HCT116 (cell line): ENCODE data around the gene DNAJC5. TPM values are rescaled to one million over a fixed set of nuclear protein-coding genes. Genes with fewer than 3 reads are reported as not detected.

Experiments used
- ATAC-seq: fragments of 200-7000 bp; cut with Tn5 transposase; 2 replicates; pipeline ENCODE4 v1.9.1; 2020; ENCODE audit warnings: mild to moderate bottlenecking, moderate library complexity
- Bru-seq: library from RNA; stranded (reverse); fragments of 400-500 nt; gene quantifications from one replicate; lab custom pipeline; 2021; lab: Mats Ljungman, UMichigan
- BruChase-seq, 2 experiments: library from RNA; stranded (reverse); fragments of 400-500 nt; gene quantifications; one replicate each; lab custom pipeline; 2021; lab: Mats Ljungman, UMichigan
- BruUV-seq: library from RNA; stranded (reverse); fragments of 400-500 nt; replicated peaks from 2 replicates; lab custom pipeline; 2021; lab: Mats Ljungman, UMichigan
- CTCF ChIA-PET: fragments of 300-600 bp; sonication (Branson Sonifier 250); formaldehyde crosslinking; loops from one replicate; lab custom pipeline; 2021; ENCODE audit warnings: antibody characterized with exemption; lab: Charles Lee
- POLR2A ChIA-PET: fragments of 300-600, 350-600 bp; sonication (Branson Sonifier 250); formaldehyde crosslinking; loops from one replicate; lab custom pipeline; 2021; ENCODE audit warnings: antibody characterized with exemption; lab: Charles Lee
- RAD21 ChIA-PET, 2 experiments: fragments of 300-600 bp; sonication (Branson Sonifier 250); formaldehyde crosslinking; loops; one replicate each; lab custom pipeline; 2023; ENCODE audit warnings: low total read pairs in 2 of 2; ENCODE audit not compliant: uncharacterized antibody in 2 of 2, unreplicated experiment in 2 of 2, low non-redundant PET in 1 of 2; lab: Charles Lee
- DNase-seq: peaks from one replicate; pipeline ENCODE4 v3.0.0-alpha.2; 2010; ENCODE audit warnings: low read depth, low spot score
- H2AFZ ChIP-seq: fragments of 200-600 bp; shearing (Covaris generic), sonication (generic); 2 replicates; pipeline ENCODE4 v1.6.1; 2017; ENCODE audit warnings: low read depth, mixed run types, mixed read lengths, antibody characterized with exemption, low read length; ENCODE audit not compliant: poor library complexity, severe bottlenecking
- H3K27ac ChIP-seq: 2 replicates; pipeline ENCODE4 v1.5.1; 2012; ENCODE audit warnings: low read depth, low read length
- H3K27me3 ChIP-seq: fragments of 200-600 bp; sonication (generic); 2 replicates; pipeline ENCODE4 v1.6.1; 2016; ENCODE audit warnings: mixed run types, low read length, mixed read lengths; ENCODE audit not compliant: insufficient read depth
- H3K36me3 ChIP-seq, 2 experiments: fragments of 200-500 bp in 1 of 2; fragments of 200-600 bp in 1 of 2; sonication (Bioruptor generic) in 1 of 2; sonication (generic) in 1 of 2; 2 replicates each; pipeline versions ENCODE4 v1.5.1 to v1.6.1; 2014 to 2016; ENCODE audit warnings: low read length in 2 of 2, inconsistent platforms in 1 of 2, mixed read lengths in 1 of 2, mixed run types in 1 of 2; ENCODE audit not compliant: insufficient read depth in 2 of 2, control insufficient read depth in 1 of 2
- H3K4me1 ChIP-seq, 2 experiments: fragments of 200-600 bp in 1 of 2; sonication (generic) in 1 of 2; 2 replicates each; pipeline versions ENCODE4 v1.5.1 to v1.6.1; 2012 to 2017; ENCODE audit warnings: low read length in 2 of 2, inconsistent platforms in 1 of 2, mild to moderate bottlenecking in 1 of 2, mixed read lengths in 1 of 2, mixed run types in 1 of 2, moderate library complexity in 1 of 2; ENCODE audit not compliant: insufficient read depth in 2 of 2, control insufficient read depth in 1 of 2
- H3K4me2 ChIP-seq: fragments of 200-600 bp; sonication (generic); 2 replicates; pipeline ENCODE4 v1.6.1; 2017; ENCODE audit warnings: mixed run types, low read length, mixed read lengths
- H3K4me3 ChIP-seq, 2 experiments: fragments of 200-600 bp in 1 of 2; sonication (generic) in 1 of 2; replicated peaks in 1 of 2; 2 replicates each; pipeline ENCODE4 v1.5.1; 2011 to 2016; ENCODE audit warnings: low read length in 2 of 2, control low read depth in 1 of 2, low read depth in 1 of 2, mild to moderate bottlenecking in 1 of 2, mixed read lengths in 1 of 2, mixed run types in 1 of 2
- H3K79me2 ChIP-seq: fragments of 200-600 bp; sonication (generic); 2 replicates; pipeline ENCODE4 v1.6.1; 2017; ENCODE audit warnings: mild to moderate bottlenecking, mixed run types, low read length, moderate library complexity, mixed read lengths; ENCODE audit not compliant: insufficient read depth
- H3K9ac ChIP-seq: fragments of 200-600 bp; sonication (generic); 2 replicates; pipeline ENCODE4 v1.6.1; 2016; ENCODE audit warnings: low read length, mixed read lengths
- H3K9me2 ChIP-seq: fragments of 200-600 bp; sonication (generic), shearing (Covaris generic); 2 replicates; pipeline ENCODE4 v1.6.1; 2017; ENCODE audit warnings: mixed run types, mild to moderate bottlenecking, moderate library complexity; ENCODE audit not compliant: insufficient read depth
- H3K9me3 ChIP-seq, 2 experiments: fragments of 200-500 bp in 1 of 2; fragments of 200-600 bp in 1 of 2; sonication (Bioruptor generic) in 1 of 2; sonication (generic) in 1 of 2; 2 replicates each; pipeline ENCODE4 v1.6.1; 2014 to 2017; ENCODE audit warnings: low read length in 2 of 2, mixed read lengths in 2 of 2, inconsistent platforms in 1 of 2, low read depth in 1 of 2, mild to moderate bottlenecking in 1 of 2, mixed run types in 1 of 2, moderate library complexity in 1 of 2; ENCODE audit not compliant: control insufficient read depth in 1 of 2, insufficient read depth in 1 of 2
- H4K20me1 ChIP-seq: fragments of 200-600 bp; sonication (generic), shearing (Covaris generic); 2 replicates; pipeline ENCODE4 v1.6.1; 2017; ENCODE audit warnings: mixed run types, mild to moderate bottlenecking, moderate library complexity; ENCODE audit not compliant: insufficient read depth
- EGR1 ChIP-seq: IDR thresholded peaks from 2 replicates; pipeline ENCODE4 v1.6.1; 2012; ENCODE audit warnings: low read depth
- ELF1 ChIP-seq: IDR thresholded peaks from 2 replicates; pipeline ENCODE4 v1.6.1; 2012; ENCODE audit warnings: low read depth, borderline replicate concordance
- EZH2phosphoT487 ChIP-seq: fragments of 200-600 bp; IDR thresholded peaks from 2 replicates; pipeline ENCODE4 v1.6.1; 2018; ENCODE audit warnings: antibody characterized with exemption, borderline replicate concordance
- FOSL1 ChIP-seq: IDR thresholded peaks from 2 replicates; pipeline ENCODE4 v1.6.1; 2012; ENCODE audit warnings: low read depth
- POLR2AphosphoS5 ChIP-seq: IDR thresholded peaks from 2 replicates; pipeline ENCODE4 v1.6.1; 2011; ENCODE audit warnings: mild to moderate bottlenecking, low read depth, low read length, moderate library complexity
- RAD21 ChIP-seq: IDR thresholded peaks from 2 replicates; pipeline ENCODE4 v1.6.1; 2012; ENCODE audit warnings: low read depth, mild to moderate bottlenecking
- SP1 ChIP-seq: IDR thresholded peaks from 2 replicates; pipeline ENCODE4 v1.6.1; 2012; ENCODE audit warnings: low read depth
- SRF ChIP-seq: IDR thresholded peaks from 2 replicates; pipeline ENCODE4 v1.6.1; 2012; ENCODE audit warnings: low read depth
- YY1 ChIP-seq: IDR thresholded peaks from 2 replicates; pipeline ENCODE4 v1.6.1; 2011; ENCODE audit warnings: low read length, low read depth, moderate library complexity, mild to moderate bottlenecking; ENCODE audit not compliant: insufficient replicate concordance; ENCODE audit errors: extremely low read depth
- ZNF274 ChIP-seq: fragments of 200-500 bp; sonication (Bioruptor generic); IDR thresholded peaks from 2 replicates; pipeline ENCODE4 v1.6.1; 2014; ENCODE audit warnings: mild to moderate bottlenecking, low read depth, low read length, inconsistent platforms
- intact Hi-C: fragments of 100-400 bp; cut with micrococcal nuclease; formaldehyde crosslinking; loops from 2 replicates; pipeline ENCODE4 v1.10.0; 2022
- long read RNA-seq: library from polyadenylated mRNA; unstranded; transcript quantifications from one replicate; pipeline ENCODE4 v2.0.0, GENCODE V29; 2021; ENCODE audit not compliant: unreplicated experiment
- polyA plus RNA-seq: library from polyadenylated mRNA; unstranded; fragments of >200 nt; gene quantifications from 2 replicates; pipeline ENCODE4 v1.2.1, GENCODE V29; 2012; ENCODE audit warnings: missing spikeins
- total RNA-seq: library from RNA; stranded (reverse); gene quantifications from one replicate; pipeline ENCODE4 v1.2.1, GENCODE V29; 2021; ENCODE audit not compliant: unreplicated experiment
- TF ChIP-seq, protein P1 (sequence below): IDR thresholded peaks from 2 replicates; pipeline ENCODE4 v1.6.1; 2012
- TF ChIP-seq, protein P2 (sequence below): IDR thresholded peaks from 2 replicates; pipeline ENCODE4 v1.6.1; 2011; ENCODE audit warnings: mild to moderate bottlenecking, low read length, moderate library complexity; ENCODE audit not compliant: insufficient replicate concordance; ENCODE audit errors: extremely low read depth

The DNAJC5 gene
- total RNA-seq: 38.3 TPM
- 27.0 and 27.6 TPM in 2 replicates for polyA plus RNA-seq
- percentile 74 among the genes with signal in this experiment for Bru-seq, nascent RNA
- percentile 90 among the genes with signal in this experiment for BruChase-seq, experiment 1, labeled RNA remaining after a 6-hour chase
- BruChase-seq, experiment 2, labeled RNA remaining after a 2-hour chase: percentile 89 among the genes with signal in this experiment
- long read RNA-seq, full-length matches to known transcripts: 7 of 97 reads
- long read RNA-seq, partial matches to known transcripts: 21 of 97 reads
- long read RNA-seq, other reads (novel, unspliced or antisense): 69 of 97 reads

- ChIA-PET POLR2A (interaction anchor here (1.8 kb wide), 1 partner anchor 29 kb away, joined by 4 read pairs; the partner anchor contains the start of gene TPD52L2), RAD21 (no interaction called here), CTCF (interaction anchor here (1.0 kb wide), 1 partner anchor 30 kb away, joined by 3 read pairs; the partner anchor contains the start of gene TPD52L2)
- Histone ChIP-seq H3K79me2 (peaks cover 54% of the 10 kb centered on the region), H3K9me2 (no peaks in the 10 kb centered on the region), H4K20me1 (peaks cover 14% of the 10 kb centered on the region; the same call in 1 of the 2 replicates), H3K27ac (peak within 1 kb of the TSS; percentile 62), H3K36me3 (peaks cover 15 to 22% of the 10 kb centered on the region in 2 experiments; a peak in 3 of 4 replicates), H3K4me2 (peak within 1 kb of the TSS; percentile 97), H3K4me1 (peaks cover 11 to 30% of the 10 kb centered on the region in 2 experiments; a peak in 3 of 4 replicates), H3K9ac (peak within 1 kb of the TSS; percentile 84), H3K4me3 (peak within 1 kb of the TSS; percentile 74 to 86), H2AFZ (no peak within 1 kb of the TSS), H3K9me3 (no peaks in the 10 kb centered on the region), H3K27me3 (no peaks in the 10 kb centered on the region)
- BruUV-seq: no TSS peak
- intact Hi-C loops: no loop called here
- ATAC-seq (peak; percentile 93), DNase-seq (peak; percentile 85)
- no peak for TF ChIP-seq SRF
- TF ChIP-seq, protein P1, sequence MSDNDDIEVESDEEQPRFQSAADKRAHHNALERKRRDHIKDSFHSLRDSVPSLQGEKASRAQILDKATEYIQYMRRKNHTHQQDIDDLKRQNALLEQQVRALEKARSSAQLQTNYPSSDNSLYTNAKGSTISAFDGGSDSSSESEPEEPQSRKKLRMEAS: peak; percentile 82
- TF ChIP-seq EGR1: peak; percentile 90
- peak; percentile 55; the same call in 1 of the 2 replicates for TF ChIP-seq POLR2AphosphoS5
These were observed at the start of gene DNAJC5 for GRCh38 chr20:63894358-63895201. TSS of gene DNAJC5 (plus strand) at chr20:63895126. CDS start at chr20:63928346, 33,220 bp downstream.

DNA sequence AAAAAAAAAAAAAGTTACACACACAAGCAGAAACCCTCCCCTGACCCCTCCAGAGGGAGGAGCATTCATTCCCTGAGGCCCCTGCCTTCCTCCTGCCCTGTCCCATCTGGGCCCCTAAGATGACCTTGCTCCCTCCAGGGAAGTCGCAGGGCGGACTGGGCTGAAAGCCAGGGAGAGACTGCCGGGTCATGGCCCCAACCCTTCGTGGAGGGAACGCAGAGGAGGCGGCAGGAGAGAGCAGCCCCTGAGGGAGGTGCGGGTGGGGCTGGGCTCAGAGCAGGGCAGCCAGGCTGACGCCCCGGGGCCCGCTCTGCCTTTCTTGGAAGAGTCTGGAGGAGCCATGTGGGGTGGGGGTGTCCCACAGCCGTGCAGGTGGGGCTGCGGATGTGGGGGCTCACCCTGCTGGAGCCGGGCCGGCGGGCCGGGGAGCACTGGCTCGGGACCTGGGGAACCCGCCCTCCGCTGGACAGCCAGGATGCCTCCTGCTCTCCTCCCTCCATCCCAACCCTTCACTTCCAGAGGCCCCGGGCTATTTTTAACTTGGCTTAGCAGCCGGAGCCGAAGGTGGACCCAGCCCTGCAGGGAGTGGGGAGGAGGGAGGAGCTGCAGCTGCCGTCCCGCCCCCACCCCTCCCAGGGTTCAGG lies 48.7 kb upstream of the DNAJC5 start:
- Histone ChIP-seq H3K9me3 (no peaks in the 10 kb centered on the region), H2AFZ (peak overlapping the region; percentile 92), H3K9ac (peak overlapping the region; percentile 49; the same call in 1 of the 2 replicates), H4K20me1 (no peaks in the 10 kb centered on the region), H3K4me1 (peaks cover 23 to 28% of the 10 kb centered on the region in 2 experiments), H3K36me3 (no peaks in the 10 kb centered on the region), H3K4me3 (peak overlapping the region; percentile 36 to 49), H3K9me2 (no peaks in the 10 kb centered on the region), H3K79me2 (no peaks in the 10 kb centered on the region), H3K4me2 (peak overlapping the region; percentile 90), H3K27me3 (no peaks in the 10 kb centered on the region), H3K27ac (peak overlapping the region; percentile 66)
- ATAC-seq (peak; percentile 81), DNase-seq (no peak)
- BruUV-seq: no TSS peak
- ChIA-PET CTCF (no interaction called here), RAD21 (no interaction called here), POLR2A (no interaction called here)
- intact Hi-C loops: no loop called here
- TF ChIP-seq FOSL1 (no peak), SP1 (no peak), EZH2phosphoT487 (no peak), EGR1 (no peak), ELF1 (no peak), RAD21 (no peak), YY1 (no peak), ZNF274 (no peak)
- TF ChIP-seq, protein P2, sequence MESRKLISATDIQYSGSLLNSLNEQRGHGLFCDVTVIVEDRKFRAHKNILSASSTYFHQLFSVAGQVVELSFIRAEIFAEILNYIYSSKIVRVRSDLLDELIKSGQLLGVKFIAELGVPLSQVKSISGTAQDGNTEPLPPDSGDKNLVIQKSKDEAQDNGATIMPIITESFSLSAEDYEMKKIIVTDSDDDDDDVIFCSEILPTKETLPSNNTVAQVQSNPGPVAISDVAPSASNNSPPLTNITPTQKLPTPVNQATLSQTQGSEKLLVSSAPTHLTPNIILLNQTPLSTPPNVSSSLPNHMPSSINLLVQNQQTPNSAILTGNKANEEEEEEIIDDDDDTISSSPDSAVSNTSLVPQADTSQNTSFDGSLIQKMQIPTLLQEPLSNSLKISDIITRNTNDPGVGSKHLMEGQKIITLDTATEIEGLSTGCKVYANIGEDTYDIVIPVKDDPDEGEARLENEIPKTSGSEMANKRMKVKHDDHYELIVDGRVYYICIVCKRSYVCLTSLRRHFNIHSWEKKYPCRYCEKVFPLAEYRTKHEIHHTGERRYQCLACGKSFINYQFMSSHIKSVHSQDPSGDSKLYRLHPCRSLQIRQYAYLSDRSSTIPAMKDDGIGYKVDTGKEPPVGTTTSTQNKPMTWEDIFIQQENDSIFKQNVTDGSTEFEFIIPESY: no peak
